ENCODE measurements around the gene SLC22A23.
A peak's percentile ranks its signal among the peaks of the same experiment; 100 is the strongest.

The SLC22A23 gene

DNA sequence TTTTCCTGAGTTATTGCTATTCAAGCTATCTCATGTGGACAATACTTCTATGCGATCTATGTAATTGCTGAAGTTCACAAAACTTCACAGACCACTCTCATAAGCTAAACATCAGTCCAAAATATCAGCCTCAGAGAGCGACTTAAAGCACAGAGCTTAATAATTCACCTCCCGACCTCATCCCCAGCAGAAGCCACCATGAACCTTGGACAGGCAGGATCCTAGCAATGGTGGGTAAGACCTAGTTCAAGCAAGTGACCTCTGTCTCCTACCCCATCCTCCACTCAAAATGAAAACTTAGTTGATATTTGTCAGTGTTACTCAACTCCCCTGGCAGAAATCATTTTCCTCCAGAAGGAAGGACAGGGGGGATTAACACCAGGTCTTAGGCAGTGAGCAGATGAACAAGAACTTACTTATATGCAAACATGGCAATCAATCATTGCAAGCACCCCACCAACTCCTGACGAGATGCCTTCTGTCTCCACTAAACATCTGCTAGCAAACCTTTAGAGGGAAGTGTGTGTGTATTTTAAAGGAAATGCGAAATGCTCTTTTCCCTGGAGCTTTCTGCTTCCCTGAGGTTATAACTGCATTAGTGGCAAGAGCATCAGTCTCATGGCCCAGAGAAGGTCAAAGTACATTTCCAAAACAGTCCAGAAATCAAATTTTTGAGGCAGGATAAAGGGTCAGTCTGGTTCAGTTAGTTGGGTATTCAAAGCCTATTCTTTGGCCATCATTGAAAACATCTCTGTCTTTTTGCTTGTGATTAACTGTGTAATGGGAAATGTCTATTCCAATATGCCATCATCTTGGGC is 90.0 kb downstream of the SLC22A23 start:
- DNase-seq: no peak

DNA sequence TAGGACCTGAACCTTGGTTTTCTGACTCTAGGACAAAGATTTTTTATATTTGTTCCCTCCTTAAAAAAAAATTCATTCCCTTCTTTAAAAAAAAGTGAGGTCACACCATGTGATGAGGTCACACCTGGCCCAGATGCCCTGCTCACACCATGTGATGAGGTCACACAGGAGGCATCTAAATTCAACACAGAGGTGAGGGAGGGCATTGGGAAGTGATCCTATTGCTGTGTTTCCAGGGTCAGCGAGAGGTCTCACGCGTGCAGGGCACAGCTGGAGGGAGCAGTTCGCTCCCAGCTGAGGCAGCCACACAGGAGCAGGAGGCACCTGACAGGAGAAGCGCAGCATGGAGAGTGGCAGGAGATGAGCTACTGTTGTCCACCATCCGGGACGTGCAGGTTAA is 92.5 kb downstream of the SLC22A23 start:
- DNase-seq: no peak

DNA sequence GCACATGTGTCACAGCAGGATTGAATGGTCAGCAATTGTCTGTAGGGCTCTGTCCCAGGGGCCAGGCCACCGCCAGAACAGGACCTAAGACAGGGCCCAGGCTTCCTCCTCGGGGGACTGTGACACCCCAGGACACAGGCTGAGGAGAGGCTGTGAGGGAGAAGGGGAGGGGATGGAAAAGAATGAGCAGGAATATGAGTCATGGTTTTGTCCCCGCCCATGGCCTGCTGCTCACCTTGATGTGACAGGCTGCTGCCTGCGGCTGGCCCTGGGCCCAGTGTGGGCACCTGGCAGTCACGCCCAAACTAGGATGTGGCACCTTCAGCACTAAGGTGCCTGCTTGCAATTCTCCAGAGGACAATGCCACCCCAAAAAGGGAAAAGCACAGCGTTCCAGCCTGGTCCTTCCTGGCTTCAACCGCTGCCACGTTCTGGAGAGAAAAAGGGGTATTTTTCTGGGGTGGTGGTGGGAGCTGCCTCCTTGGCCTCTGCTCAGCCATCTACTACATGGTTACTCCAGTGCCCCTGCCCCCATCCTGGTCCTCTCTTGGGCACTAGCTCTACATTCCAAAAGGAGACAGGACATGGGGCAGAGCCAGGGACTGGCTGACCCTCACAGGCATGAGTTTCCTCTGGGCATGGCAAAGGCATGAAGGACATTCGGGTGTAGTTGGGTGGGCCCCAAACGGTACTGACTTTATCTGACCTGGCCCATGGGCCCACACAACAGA is 93.4 kb downstream of the SLC22A23 start:
- DNase-seq: no peak

DNA sequence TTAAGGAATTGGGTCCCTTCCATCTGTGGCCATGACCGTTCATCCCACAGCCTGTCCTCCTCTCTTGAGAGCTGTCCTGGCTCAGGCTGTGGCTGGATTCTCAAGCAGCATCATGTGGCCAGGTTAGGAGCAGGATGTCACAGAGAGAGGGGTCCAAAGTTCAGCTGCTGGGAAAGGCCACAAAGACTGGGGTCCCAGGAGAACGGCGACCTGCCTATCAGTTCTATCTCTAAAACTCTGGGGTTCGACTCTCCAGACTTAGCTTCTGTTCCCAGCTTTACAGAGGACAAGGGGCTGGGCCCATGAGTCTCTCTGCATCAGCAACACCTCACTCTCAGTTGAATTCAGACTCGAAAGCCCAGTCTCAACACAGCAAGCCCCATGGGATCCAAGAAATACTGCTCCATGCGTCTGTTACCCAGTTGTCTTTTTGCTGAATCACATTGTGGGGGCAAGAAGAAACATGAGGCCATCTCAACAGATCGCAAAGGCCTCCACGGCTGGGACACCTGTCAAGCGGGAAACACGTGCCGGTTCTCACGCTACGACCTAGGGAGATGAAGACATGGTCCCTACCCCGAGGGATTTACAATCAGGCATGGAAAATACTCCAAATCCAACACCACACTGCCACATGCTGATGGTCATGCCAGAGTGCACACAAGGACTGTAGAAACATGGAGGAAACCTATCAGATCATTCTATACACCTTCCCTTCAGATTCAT is 95.4 kb downstream of the SLC22A23 start:
- DNase-seq: no peak

DNA sequence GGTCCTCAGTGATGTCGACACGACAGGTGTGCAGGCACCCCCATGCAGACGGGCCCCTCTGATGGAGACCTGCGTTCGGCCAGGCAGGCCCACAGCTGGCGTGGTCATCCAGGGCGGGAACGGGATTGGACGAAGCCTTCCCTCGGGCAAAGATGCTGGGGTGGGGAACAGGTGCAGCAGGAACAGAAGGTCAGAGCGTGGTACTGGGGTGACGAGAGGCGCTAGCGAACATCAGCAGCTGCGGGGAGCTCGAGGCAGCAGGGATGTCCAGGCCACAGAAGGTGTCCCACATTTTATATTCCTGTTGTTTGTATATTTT is 96.2 kb downstream of the SLC22A23 start:
- DNase-seq: no peak

- no peak for DNase-seq
Measured at GRCh38 chr6:3359973-3360726, 96.7 kb downstream of the SLC22A23 start.

DNA sequence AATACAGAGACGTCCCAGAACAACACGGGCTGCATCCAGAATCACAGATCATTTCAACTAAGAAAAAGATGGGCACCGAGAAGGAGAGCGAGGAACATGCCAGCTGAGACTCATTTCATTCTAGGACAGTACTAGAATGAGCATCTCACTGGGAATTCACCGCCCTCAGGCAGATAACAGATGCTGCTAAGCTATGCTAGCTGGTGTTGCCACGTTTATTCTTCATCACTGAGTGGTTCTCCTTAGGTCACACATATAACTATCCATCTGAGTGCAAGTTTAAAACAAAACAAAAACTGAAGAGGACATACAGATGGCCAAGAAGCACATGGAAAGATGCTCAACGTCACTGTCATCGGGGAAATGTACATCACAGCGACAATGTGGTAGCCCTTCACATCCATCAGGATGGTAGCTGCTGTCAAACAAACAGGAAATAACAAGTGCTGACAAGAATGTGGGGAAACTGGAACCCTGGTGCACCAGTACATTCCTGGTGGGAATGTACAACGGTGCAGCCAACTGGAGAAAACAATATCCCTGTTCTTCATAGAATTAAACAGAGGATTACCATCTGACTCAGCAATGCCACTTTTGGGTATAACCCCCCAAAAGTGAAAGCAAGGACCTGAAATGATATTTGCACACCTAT is 97.6 kb downstream of the SLC22A23 start:
- no peak for DNase-seq

- DNase-seq: no peak
Measured at GRCh38 chr6:3358413-3359100, 98.3 kb downstream of the SLC22A23 start.

- DNase-seq: no peak
Measured at GRCh38 chr6:3357678-3358077, 99.2 kb downstream of the SLC22A23 start.

GRCh38 chr6:3356824-3357420 is 99.9 kb downstream of the SLC22A23 start:
- no peak for DNase-seq

- peak; percentile 84 for DNase-seq
Measured at GRCh38 chr6:3356056-3356823, 100.6 kb downstream of the SLC22A23 start.

DNA sequence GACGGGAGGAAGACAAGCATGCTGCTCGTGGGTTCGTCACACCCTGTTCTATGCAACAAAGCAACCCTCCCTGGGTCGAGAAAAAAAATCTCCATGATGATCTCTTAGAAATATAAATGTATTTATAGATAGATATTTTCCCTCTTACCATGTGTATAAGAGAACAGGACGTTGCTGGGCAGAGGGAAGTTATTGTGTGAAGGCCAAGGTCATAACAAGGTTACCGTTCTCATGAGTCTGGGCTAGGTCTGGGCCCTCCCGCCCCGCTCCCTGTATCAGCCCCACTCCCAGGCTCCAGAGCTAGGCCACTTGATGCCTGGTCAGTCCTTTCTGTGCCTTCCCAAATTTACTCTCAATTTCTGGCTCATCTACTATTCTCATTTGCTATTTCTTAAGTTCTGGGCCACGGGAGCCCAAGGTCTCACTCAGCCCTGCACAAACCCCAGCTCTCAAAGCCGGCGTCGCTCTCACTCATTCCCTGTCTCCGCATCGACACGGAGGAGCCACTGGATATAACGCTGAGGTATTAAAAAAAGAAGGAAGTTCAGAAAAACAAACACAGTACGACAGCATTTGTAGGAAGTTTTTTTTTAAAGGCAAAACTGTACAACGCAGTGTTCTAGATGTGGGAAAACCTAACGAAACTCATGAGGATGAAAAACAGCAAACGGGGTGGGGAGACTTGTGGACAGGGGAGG is 101.3 kb downstream of the SLC22A23 start:
- DNase-seq: peak; percentile 69

DNA sequence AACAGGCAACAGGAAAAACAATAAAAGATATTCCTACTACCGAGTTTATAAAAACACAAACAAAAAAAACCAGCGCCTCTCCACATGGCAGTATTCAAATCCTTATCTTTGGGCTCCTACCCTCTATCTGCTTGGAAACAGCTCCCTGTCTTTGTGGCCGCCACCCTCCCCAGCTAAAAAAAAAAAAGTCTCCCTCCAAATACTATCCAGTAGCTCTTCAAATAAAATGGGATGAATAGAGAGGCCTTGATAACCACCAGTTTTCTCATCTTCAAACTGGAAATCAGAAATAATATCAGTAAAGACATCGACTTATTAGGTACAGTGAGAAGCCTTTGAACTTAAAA is 101.9 kb downstream of the SLC22A23 start:
- no peak for DNase-seq

- no peak for DNase-seq
Measured at GRCh38 chr6:3353939-3354338, 102.9 kb downstream of the SLC22A23 start.

GRCh38 chr6:3353213-3353903 is 103.5 kb downstream of the SLC22A23 start:
- no peak for DNase-seq

DNA sequence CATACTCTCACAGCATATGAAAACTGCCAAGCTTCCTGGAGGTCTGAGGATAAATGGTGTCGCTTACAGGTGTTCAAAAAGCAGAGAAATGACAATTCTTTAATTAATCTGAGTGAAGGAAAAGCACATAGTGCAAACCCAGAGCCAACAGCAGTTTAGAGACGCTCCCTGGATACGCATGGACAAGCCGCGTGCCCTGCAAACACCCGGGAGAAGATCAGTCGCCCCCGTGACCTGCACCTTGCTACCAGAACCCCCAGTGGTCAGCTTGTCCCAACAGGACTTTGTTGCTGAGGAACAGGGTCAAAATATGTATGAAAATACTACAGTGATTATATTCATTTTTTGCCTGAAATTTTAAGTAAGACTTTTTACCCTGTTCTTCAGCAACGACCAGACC is 104.2 kb downstream of the SLC22A23 start:
- no peak for DNase-seq

GRCh38 chr6:3351829-3352524 is 104.9 kb downstream of the SLC22A23 start:
- no peak for DNase-seq

DNA sequence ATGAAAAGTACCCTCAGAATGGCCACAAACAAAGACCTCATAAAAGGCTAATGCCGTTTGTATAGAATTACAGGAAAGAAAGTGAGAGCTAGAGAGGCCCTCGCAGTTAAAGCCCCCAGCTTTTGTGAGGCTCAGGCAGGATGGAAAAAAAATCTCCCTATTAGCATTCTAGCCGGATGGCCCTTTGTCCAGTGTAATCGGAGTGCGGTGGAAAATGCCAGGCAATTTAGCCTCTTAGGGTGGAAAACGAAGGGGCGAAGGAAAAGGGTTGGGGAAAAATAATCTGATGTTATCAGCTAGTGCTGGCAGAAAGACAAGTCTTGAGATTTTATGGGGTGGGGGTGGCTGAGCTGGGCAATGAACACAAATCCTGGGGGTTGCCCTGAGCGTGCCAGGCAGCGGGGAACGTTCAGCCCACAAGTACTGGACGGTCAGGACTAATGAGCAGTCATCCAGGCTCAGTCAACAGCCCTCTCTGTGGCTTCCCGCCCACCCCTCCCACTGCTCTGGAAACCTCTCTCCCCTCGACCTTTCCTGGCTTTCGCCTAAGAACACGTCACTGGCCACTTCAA is 105.7 kb downstream of the SLC22A23 start:
- peak; percentile 85 for DNase-seq

All from NCI-H2227 treated with DMSO at 0.1 percent for 48 hours (cell line).